Immature natural killer cell (primary cell): ENCODE measurements around the gene LCLAT1. TPM values are rescaled to one million over a fixed set of nuclear protein-coding genes. Genes with fewer than 3 reads are reported as not detected.
"Not testable (repeated sequence)": the region's sequence is repeated elsewhere in the genome, so short reads cannot be mapped to it uniquely, and the experiment has no call there.

Source experiments
- DNase-seq, 3 donors: peaks; one replicate each; pipeline ENCODE4 v3.0.0; 2022; ENCODE audit warnings: mixed read lengths in 1 of 3
- H3K27ac Mint-ChIP-seq, 6 donors: one replicate each; pipeline ENCODE4 v1.8.0; 2020; ENCODE audit warnings: mixed read lengths in 6 of 6, mild to moderate bottlenecking in 5 of 6, inconsistent platforms in 4 of 6, moderate library complexity in 3 of 6
- H3K27me3 Mint-ChIP-seq, 3 donors: one replicate each; pipeline ENCODE4 v1.8.0; 2020 to 2021; ENCODE audit warnings: low read depth in 3 of 3, mild to moderate bottlenecking in 3 of 3, mixed read lengths in 3 of 3, moderate library complexity in 3 of 3, inconsistent platforms in 1 of 3
- H3K36me3 Mint-ChIP-seq, 3 donors: one replicate each; pipeline ENCODE4 v1.8.0; 2020; ENCODE audit warnings: mixed read lengths in 3 of 3, inconsistent platforms in 2 of 3, mild to moderate bottlenecking in 2 of 3
- H3K4me1 Mint-ChIP-seq, 2 donors: one replicate each; pipeline ENCODE4 v1.8.0; 2020; ENCODE audit warnings: inconsistent platforms in 2 of 2, mild to moderate bottlenecking in 2 of 2, mixed read lengths in 2 of 2, moderate library complexity in 1 of 2
- H3K4me3 Mint-ChIP-seq, 5 donors: one replicate each; pipeline ENCODE4 v1.8.0; 2020; ENCODE audit warnings: mild to moderate bottlenecking in 5 of 5, mixed read lengths in 5 of 5, inconsistent platforms in 3 of 5, moderate library complexity in 3 of 5
- H3K9me3 Mint-ChIP-seq, 6 donors: one replicate each; pipeline ENCODE4 v1.8.0; 2020; ENCODE audit warnings: mild to moderate bottlenecking in 6 of 6, mixed read lengths in 6 of 6, inconsistent platforms in 4 of 6, moderate library complexity in 3 of 6
- polyA plus RNA-seq, 3 donors: library from polyadenylated mRNA; unstranded; fragments of 300-500 nt; fragmentation: Illumina TruSeq; gene quantifications; one replicate each; pipeline ENCODE4 v1.2.3, GENCODE V29; 2021

LCLAT1 gene
- polyA plus RNA-seq, 3 donors from 2014 or later: 4.7 to 13.5 (median 5.4) TPM

DNA sequence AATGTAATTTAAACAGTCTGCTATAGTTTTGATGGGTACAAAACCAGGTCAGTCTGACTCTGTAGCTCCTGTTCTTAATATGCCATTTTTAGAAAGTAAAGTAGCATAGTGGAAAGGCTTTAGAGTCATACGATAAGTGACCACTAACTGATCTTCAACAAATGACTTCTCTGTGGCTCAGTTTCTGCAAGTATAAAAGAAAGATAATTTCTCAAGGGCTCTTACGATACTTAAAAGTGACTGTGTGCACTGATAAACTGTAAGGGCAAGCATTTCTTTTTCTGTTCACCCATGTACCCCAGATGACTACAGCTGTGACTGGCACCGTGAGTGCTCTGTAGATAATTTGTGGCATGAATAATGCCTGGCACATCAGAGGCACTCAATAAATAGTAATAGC, 178.7 kb downstream of the LCLAT1 start:
- H3K36me3 Mint-ChIP-seq: peaks cover 4 to 22% (median 17%) of the 10 kb centered on the region in 3 donors
- H3K4me1 Mint-ChIP-seq: peaks cover 1 to 4% of the 10 kb centered on the region in 2 donors
- H3K27me3 Mint-ChIP-seq: peaks cover 0 to 4% (median 2%) of the 10 kb centered on the region in 3 donors
- no peaks in the 10 kb centered on the region for H3K9me3 Mint-ChIP-seq
- H3K27ac Mint-ChIP-seq: no peak overlapping the region
- no peak overlapping the region for H3K4me3 Mint-ChIP-seq
- DNase-seq: no peak

DNA sequence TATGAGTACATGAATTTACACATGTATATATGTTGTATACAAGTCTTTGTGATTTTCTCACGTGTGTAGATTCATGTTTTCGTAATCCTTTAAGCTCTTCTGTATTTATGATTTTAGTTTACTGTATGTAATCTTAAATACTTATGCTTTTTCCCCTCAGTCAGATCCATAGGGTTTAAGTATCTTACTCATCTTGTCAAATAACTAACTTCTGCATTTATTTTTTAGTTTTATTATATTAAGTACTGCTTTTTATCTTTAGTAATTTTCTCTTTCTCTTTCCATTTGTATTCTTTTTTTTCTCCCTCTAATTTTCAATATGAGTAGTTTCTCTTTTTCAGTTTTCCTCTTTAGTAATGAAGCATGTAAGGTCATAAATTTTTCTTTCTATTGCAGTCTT, 179.4 kb downstream of the LCLAT1 start:
- peaks cover 3 to 17% (median 15%) of the 10 kb centered on the region in 3 donors for H3K36me3 Mint-ChIP-seq
- no peaks in the 10 kb centered on the region for H3K9me3 Mint-ChIP-seq
- DNase-seq: no peak
- no peak overlapping the region for H3K27ac Mint-ChIP-seq
- H3K4me3 Mint-ChIP-seq: no peak overlapping the region
- H3K4me1 Mint-ChIP-seq: peaks cover 8 to 11% of the 10 kb centered on the region in 2 donors
- H3K27me3 Mint-ChIP-seq: peaks cover 0 to 3% (median 2%) of the 10 kb centered on the region in 3 donors

DNA sequence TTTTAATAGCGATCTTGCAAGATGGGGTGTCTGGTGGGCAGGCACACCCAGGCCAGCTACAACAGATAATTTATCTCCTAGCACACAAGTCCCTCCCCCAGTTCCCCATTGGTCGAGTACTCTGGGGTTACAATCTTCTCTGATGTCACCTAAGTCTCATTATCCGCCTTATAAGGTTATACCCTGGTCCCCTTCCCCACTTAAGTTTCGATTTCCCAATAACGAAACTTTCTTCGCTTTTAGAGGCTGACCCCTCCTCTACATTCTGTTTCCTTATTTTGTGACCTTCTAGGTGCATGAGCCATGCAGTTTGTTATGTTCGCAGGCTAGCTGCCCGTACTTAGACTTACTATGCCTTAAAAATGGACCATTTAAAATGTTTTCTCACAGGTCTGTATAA, 180.1 kb downstream of the LCLAT1 start:
- Mint-ChIP-seq H3K27ac (no peak overlapping the region), H3K4me1 (peaks cover 11 to 18% of the 10 kb centered on the region in 2 donors)
- DNase-seq: no peak

DNA sequence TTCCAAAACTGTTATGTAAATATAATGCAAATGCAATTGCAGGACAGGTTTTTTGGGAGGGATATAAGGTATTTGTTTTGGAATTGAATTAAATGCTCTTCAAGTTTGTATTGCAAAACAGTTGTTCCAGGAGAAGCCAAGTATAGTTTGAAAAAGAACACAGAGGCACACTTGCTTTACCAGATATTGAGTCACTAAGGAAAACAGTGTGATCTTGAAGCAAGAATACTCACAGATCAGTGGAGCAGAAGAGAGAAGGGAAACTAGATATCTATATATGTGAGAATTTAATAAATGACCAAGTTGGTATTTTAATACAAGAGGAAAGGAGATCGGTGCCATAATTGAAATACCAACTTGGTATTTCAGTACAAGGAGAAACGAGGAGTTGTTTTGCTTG, 181.3 kb downstream of the LCLAT1 start:
- Mint-ChIP-seq H3K27ac (no peak overlapping the region), H3K27me3 (peaks cover 0 to 2% (median 2%) of the 10 kb centered on the region in 3 donors), H3K4me3 (no peak overlapping the region), H3K36me3 (peaks cover 0 to 16% (median 5%) of the 10 kb centered on the region in 3 donors), H3K4me1 (peaks cover 11 to 21% of the 10 kb centered on the region in 2 donors), H3K9me3 (no peaks in the 10 kb centered on the region)
- no peak for DNase-seq

More for the DNA sequence above, 180.1 kb downstream of the LCLAT1 start:
- no peaks in the 10 kb centered on the region for H3K9me3 Mint-ChIP-seq
- peaks cover 0 to 19% (median 11%) of the 10 kb centered on the region in 3 donors for H3K36me3 Mint-ChIP-seq
- no peak overlapping the region for H3K4me3 Mint-ChIP-seq
- H3K27me3 Mint-ChIP-seq: peaks cover 0 to 2% (median 2%) of the 10 kb centered on the region in 3 donors

DNA sequence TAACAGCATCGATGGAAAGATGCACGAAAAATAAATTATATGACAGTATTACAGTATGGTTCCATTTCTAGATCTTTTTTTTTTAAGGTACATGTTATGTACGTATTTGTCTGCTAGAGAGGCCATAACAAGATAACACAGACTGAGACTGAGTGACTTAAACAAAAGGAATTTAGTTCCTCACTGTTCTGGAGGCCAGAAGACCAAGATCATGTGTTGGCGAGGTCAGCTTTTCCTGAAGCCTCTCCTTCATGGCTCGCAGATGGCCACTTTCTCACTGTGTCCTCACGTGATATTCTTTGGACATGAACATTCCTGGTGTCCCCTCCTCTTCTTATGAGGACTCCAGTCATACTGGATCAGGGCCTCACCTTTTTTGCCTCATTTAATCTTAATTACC, 182.8 kb downstream of the LCLAT1 start:
- H3K27ac Mint-ChIP-seq: no peak overlapping the region
- peaks cover 11 to 21% of the 10 kb centered on the region in 2 donors for H3K4me1 Mint-ChIP-seq
- DNase-seq: no peak
- peaks cover 0 to 7% (median 0%) of the 10 kb centered on the region in 3 donors for H3K36me3 Mint-ChIP-seq
- H3K9me3 Mint-ChIP-seq: no peaks in the 10 kb centered on the region
- H3K4me3 Mint-ChIP-seq: no peak overlapping the region
- peaks cover 0 to 2% (median 2%) of the 10 kb centered on the region in 3 donors for H3K27me3 Mint-ChIP-seq

GRCh38 chr2:30631051-30631671, 184.1 kb downstream of the LCLAT1 start:
- Mint-ChIP-seq H3K9me3 (no peaks in the 10 kb centered on the region), H3K4me3 (peak overlapping the region in 1 of 5 donors; percentile 27), H3K4me1 (peaks cover 11 to 21% of the 10 kb centered on the region in 2 donors), H3K27me3 (peaks cover 0 to 2% (median 2%) of the 10 kb centered on the region in 3 donors), H3K36me3 (peaks cover 0 to 7% (median 2%) of the 10 kb centered on the region in 3 donors), H3K27ac (peak overlapping the region in 2 of 6 donors; percentile 39 to 61)
- peak; percentile 30 to 49 (median 43) for DNase-seq

- peaks cover 0 to 18% (median 2%) of the 10 kb centered on the region in 3 donors for H3K36me3 Mint-ChIP-seq
- DNase-seq: no peak
Observed at GRCh38 chr2:30633039-30633438, 186.0 kb downstream of the LCLAT1 start.

DNA sequence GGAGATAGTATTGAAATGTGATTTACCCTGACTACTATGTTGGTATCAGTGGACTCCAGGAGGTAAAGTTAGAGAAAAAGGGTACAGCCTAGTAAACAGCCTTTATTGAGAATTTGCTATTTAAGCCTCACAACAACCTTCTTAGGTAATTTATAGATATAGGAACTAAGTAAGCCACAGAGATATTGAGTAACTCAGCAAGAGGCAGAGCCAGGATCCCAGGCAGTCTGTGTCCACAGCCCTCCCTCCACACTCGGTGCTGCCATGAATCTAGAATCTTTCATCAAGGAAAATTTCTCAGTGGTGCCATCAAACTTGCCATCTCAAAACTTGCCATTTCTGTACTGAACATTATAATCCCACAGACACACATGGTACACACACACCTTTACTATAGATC, 189.3 kb downstream of the LCLAT1 start:
- Mint-ChIP-seq H3K27ac (no peak overlapping the region), H3K4me3 (no peak overlapping the region)

More at GRCh38 chr2:30633039-30633438, 186.0 kb downstream of the LCLAT1 start:
- no peak overlapping the region for H3K4me3 Mint-ChIP-seq
- H3K9me3 Mint-ChIP-seq: no peaks in the 10 kb centered on the region
- peaks cover 0 to 2% (median 2%) of the 10 kb centered on the region in 3 donors for H3K27me3 Mint-ChIP-seq
- H3K4me1 Mint-ChIP-seq: peaks cover 11 to 21% of the 10 kb centered on the region in 2 donors
- no peak overlapping the region for H3K27ac Mint-ChIP-seq

DNA sequence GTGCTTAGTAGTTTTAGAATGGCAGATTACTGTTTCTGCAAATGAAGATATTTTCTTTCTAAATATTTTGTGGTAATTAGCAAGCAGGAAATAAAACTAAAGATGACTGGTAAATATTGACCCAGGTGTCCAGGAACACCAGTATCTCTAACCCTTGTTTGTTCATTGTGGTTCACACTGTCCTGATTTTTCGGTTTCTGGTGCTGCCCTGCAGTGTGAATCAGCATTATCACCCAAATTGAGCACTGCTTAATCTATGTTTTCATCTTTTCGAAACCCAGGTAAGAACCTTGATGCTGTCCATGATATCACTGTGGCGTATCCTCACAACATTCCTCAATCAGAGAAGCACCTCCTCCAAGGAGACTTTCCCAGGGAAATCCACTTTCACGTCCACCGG, 192.8 kb downstream of the LCLAT1 start:
- no peak overlapping the region for H3K27ac Mint-ChIP-seq
- no peaks in the 10 kb centered on the region for H3K9me3 Mint-ChIP-seq
- H3K4me1 Mint-ChIP-seq: no peaks in the 10 kb centered on the region
- no peak for DNase-seq
- H3K27me3 Mint-ChIP-seq: peaks cover 0 to 3% (median 0%) of the 10 kb centered on the region in 3 donors
- H3K36me3 Mint-ChIP-seq: peaks cover 12 to 23% (median 20%) of the 10 kb centered on the region in 3 donors
- H3K4me3 Mint-ChIP-seq: no peak overlapping the region

More for the DNA sequence above, 189.3 kb downstream of the LCLAT1 start:
- H3K27me3 Mint-ChIP-seq: peaks cover 0 to 3% (median 0%) of the 10 kb centered on the region in 3 donors
- peaks cover 12 to 24% (median 20%) of the 10 kb centered on the region in 3 donors for H3K36me3 Mint-ChIP-seq
- no peaks in the 10 kb centered on the region for H3K9me3 Mint-ChIP-seq
- no peak for DNase-seq
- H3K4me1 Mint-ChIP-seq: peaks cover 4 to 11% of the 10 kb centered on the region in 2 donors

DNA sequence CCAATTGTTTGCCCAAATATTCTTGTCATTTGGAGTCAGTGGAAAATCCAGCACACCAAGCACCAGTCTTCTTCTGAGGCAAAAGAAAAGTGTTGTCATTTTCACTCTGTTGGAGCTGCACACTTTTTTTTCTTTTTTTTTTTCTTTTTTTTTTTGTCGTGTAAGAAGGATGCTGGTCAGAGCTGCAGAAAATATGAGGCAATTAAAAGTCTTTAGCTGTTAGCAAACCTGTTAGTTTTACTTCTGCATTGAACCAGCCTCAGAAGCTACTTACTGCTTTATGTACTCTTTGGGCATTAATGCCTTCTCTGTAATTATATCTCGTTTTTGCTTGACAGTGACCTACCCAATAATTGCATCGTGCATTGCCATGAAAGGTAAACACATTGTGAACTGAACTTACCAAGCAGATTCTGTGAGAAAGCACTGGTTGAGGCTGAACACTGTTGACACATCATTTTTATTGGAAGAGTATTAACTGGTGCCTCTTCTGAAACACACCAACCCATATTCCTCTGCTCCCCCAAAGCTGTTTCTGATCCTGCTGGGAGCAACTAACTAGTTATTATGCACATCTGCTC, 194.8 kb downstream of the LCLAT1 start:
- DNase-seq: no peak
- no peaks in the 10 kb centered on the region for H3K9me3 Mint-ChIP-seq
- H3K4me3 Mint-ChIP-seq: no peak overlapping the region
- H3K27ac Mint-ChIP-seq: no peak overlapping the region
- no peaks in the 10 kb centered on the region for H3K4me1 Mint-ChIP-seq
- H3K36me3 Mint-ChIP-seq: peaks cover 12 to 19% (median 18%) of the 10 kb centered on the region in 3 donors
- peaks cover 0 to 5% (median 3%) of the 10 kb centered on the region in 3 donors for H3K27me3 Mint-ChIP-seq

- H3K9me3 Mint-ChIP-seq, H3K4me1 Mint-ChIP-seq, H3K27ac Mint-ChIP-seq, DNase-seq, H3K27me3 Mint-ChIP-seq, H3K4me3 Mint-ChIP-seq: not testable (repeated sequence)
- H3K36me3 Mint-ChIP-seq: peaks cover 12 to 18% (median 13%) of the 10 kb centered on the region in 3 donors
Observed at GRCh38 chr2:30643013-30643412, 196.0 kb downstream of the LCLAT1 start.

DNA sequence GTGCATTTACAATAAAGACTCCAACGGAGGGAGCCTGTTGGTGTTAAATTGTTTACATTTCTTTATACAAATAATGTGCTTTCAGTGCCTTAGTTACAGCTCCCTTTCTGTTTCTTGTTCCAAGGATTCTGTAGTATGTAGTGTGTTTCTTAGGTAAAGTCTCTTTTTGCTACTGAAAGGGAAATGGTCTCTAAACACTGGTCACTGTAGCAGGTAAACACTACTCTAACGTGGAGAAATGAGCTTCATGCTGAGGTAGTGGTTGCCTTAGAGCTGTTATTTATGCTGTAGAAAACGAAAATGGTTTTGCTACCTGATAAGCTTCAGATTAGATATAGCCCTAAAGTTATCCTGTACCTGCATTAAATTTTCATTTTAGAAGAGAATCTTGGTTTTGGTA, 196.6 kb downstream of the LCLAT1 start:
- H3K36me3 Mint-ChIP-seq: peaks cover 11 to 17% (median 12%) of the 10 kb centered on the region in 3 donors
- no peaks in the 10 kb centered on the region for H3K9me3 Mint-ChIP-seq
- DNase-seq: no peak
- no peaks in the 10 kb centered on the region for H3K4me1 Mint-ChIP-seq
- H3K4me3 Mint-ChIP-seq: no peak overlapping the region
- H3K27me3 Mint-ChIP-seq: peaks cover 3% of the 10 kb centered on the region in 3 donors
- H3K27ac Mint-ChIP-seq: no peak overlapping the region

DNA sequence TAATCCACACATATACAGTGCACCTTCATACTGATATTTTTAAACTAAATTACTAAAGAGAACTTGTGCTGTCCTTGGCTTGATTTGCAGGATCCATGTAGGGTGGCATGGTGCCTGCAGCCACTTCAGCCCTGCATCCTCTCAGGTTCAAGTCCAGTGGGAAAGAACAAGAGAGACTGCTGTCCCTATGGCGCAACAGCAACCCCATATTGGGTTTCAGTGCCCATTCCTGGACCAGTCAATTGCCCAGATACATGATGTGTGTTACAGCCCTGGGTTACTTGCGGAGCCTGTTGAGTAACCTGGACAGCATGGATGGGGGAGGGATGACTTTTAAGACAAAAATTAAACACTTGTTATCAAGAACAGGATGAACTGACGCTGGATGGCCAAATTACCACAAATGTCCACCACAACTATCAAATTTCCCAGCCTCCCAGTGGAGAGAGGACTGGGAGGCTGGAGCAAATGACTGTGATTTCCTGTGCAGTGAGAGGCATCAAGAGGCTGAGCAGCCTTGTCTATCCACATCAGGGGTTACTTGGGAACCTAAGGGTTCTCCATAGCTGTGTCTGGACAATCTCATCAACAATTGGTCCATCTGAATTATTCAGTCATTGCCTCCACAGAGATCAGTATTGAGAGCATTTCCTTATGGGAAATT, 198.2 kb downstream of the LCLAT1 start:
- peaks cover 7 to 10% (median 8%) of the 10 kb centered on the region in 3 donors for H3K36me3 Mint-ChIP-seq
- no peak for DNase-seq
- H3K9me3 Mint-ChIP-seq: no peaks in the 10 kb centered on the region
- H3K27me3 Mint-ChIP-seq: peaks cover 2 to 3% (median 3%) of the 10 kb centered on the region in 3 donors
- no peak overlapping the region for H3K27ac Mint-ChIP-seq
- H3K4me3 Mint-ChIP-seq: no peak overlapping the region
- no peaks in the 10 kb centered on the region for H3K4me1 Mint-ChIP-seq

GRCh38 chr2:30645745-30646119, 198.7 kb downstream of the LCLAT1 start:
- Mint-ChIP-seq H3K4me1 (no peaks in the 10 kb centered on the region), H3K9me3 (no peaks in the 10 kb centered on the region), H3K4me3 (no peak overlapping the region), H3K36me3 (peaks cover 2 to 7% (median 5%) of the 10 kb centered on the region in 3 donors), H3K27me3 (peaks cover 2 to 3% (median 3%) of the 10 kb centered on the region in 3 donors), H3K27ac (no peak overlapping the region)
- DNase-seq: no peak
